GM21447 (cell line): ENCODE measurements around the gene SPATA31E1.
"Not testable (repeated sequence)": the region's sequence is repeated elsewhere in the genome, so short reads cannot be mapped to it uniquely, and the experiment has no call there.

Source experiments
- ATAC-seq: cut with Tn5 transposase; IDR thresholded peaks from one replicate; pipeline ENCODE4 v1.9.1; 2021; ENCODE audit not compliant: unreplicated experiment

The SPATA31E1 gene

DNA sequence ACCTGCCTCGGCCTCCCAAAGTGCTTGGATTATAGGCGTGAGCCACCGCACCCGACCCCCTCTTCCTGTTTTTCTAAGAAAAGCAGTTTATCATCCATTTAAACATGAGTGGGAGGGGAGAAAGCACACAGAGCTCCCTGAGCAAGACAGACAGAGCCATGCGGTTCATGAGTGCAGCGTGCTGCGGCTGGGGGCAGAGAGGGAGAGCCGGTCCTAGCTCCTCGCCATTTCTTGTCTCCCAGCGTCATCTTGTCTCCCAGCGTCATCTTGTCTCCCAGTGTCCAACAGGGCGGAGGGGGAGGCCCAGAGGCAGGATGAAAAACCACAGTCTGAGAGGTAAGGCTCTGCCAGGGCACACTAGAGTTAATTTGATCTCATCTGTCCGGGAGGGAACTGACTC is 36.3 kb downstream of the SPATA31E1 start:
- ATAC-seq = not testable (repeated sequence)

DNA sequence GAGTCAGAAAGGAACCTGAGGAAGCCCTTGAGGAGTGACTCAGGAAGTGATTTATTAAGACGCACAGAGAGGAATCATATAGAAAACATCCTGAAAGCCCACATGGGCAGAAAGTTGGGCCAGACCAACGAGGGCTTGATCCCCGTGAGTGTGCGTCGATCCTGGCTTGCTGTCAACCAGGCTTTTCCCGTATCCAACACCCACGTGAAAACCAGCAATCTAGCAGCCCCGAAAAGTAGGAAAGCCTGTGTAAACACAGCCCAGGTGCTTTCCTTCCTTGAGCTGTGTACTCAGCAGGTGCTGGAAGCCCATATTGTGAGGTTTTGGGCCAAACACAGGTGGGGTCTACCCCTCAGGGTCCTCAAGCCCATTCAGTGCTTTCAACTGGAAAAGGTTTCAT is 38.9 kb downstream of the SPATA31E1 start:
- not testable (repeated sequence) for ATAC-seq

- not testable (repeated sequence) for ATAC-seq
Observed at GRCh38 chr9:87923012-87923411, 40.3 kb downstream of the SPATA31E1 start.

DNA sequence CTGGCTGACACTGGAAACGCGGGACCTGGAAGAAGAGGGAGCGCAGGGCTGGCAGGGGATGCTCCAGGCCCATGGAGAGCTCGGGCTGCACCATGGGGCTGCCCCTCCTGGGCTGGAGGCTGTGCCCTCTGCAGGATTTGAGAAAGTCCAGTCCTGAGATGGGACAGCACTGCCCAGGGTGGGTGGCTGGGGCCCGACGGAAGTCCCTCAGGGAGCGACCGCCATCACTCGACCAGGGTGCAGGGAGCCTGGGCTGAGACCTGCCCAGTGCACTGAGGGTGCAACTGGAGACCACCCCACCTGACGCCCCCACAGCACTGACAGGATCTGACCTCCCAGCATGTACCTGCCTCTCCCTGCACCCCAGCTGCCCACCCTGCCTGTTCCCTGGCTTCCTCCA is 42.2 kb downstream of the SPATA31E1 start:
- not testable (repeated sequence) for ATAC-seq

GRCh38 chr9:87929152-87929551 is 46.5 kb downstream of the SPATA31E1 start:
- not testable (repeated sequence) for ATAC-seq

- not testable (repeated sequence) for ATAC-seq
Observed at GRCh38 chr9:87934444-87934843, 51.8 kb downstream of the SPATA31E1 start.

GRCh38 chr9:87937352-87937751 is 54.7 kb downstream of the SPATA31E1 start:
- ATAC-seq = not testable (repeated sequence)

DNA sequence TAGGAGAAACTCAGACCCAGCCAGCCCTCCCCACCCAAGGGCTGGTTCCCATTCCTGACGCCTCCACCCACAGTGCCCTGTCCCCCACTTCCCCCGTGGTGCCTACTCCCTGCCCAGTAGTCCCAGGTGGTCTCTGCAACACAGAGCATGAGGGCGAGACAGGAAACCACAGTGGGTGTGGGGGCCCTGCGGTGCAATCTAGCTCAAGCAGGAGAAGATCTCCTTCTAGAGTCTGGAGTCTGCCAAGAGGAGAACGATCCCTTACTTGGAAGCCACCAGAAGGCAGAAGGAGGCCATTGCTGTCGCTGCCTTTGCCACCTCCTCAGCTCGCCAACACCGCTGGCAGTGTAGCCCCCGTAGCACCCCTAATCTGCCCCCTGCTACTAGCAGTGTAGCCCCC is 55.2 kb downstream of the SPATA31E1 start:
- ATAC-seq = not testable (repeated sequence)

DNA sequence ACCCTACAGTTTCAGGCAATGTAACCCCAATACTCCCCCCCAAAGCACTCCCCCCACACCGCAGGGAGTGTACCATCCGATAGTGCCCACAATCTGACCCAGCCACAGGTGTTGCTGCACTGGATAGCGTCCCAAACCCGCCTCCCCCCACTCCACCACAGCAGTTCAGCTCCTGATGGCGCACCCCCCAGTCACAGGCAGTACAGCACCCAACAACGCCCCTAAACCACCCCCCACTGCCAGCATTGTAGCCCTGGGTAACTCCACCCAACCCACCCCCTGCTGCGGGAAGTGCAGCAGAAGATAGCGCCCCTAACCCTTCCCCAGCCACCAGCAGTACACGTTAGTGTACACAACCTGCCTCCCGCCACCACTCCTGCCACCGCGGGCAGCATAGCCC is 55.7 kb downstream of the SPATA31E1 start:
- not testable (repeated sequence) for ATAC-seq
